CD4-positive, alpha-beta T cell (primary cell): ENCODE results near the gene DPH1. TPM values are rescaled to one million over a fixed set of nuclear protein-coding genes. Genes with fewer than 3 reads are reported as not detected.

Source experiments
- ATAC-seq: fragments of 200-7000 bp; cut with Tn5 transposase; one replicate; pipeline ENCODE4 v1.10.0; 2022; ENCODE audit warnings: mild to moderate bottlenecking; ENCODE audit not compliant: poor library complexity
- CTCF ChIA-PET: fragments of 350-600 bp; sonication (Branson Sonifier 250); formaldehyde crosslinking; loops from one replicate; lab custom pipeline; 2021; ENCODE audit warnings: antibody characterized with exemption, inconsistent platforms; lab: Charles Lee
- POLR2A ChIA-PET: fragments of 350-600 bp; sonication (Branson Sonifier 250); formaldehyde crosslinking; loops from one replicate; lab custom pipeline; 2021; ENCODE audit warnings: antibody characterized with exemption, inconsistent platforms; lab: Charles Lee
- DNase-seq, 14 experiments: peaks; one replicate each; pipeline ENCODE4 v3.0.0-alpha.2; 2013 to 2020; ENCODE audit warnings: mixed read lengths in 2 of 14
- H3K27ac ChIP-seq, 2 donors: one replicate each; pipeline versions ENCODE4 v1.5.1 to v1.7.0; 2013; ENCODE audit warnings: low read length in 2 of 2, low read depth in 1 of 2, mild to moderate bottlenecking in 1 of 2
- H3K27me3 ChIP-seq, 2 experiments: 1 replicate in 1 of 2; 2 replicates in 1 of 2; pipeline versions ENCODE4 v1.6.1 to v1.7.0; 2013; ENCODE audit warnings: low read length in 2 of 2, control low read depth in 1 of 2, mild to moderate bottlenecking in 1 of 2, moderate library complexity in 1 of 2; ENCODE audit not compliant: insufficient read depth in 2 of 2, control insufficient read depth in 1 of 2
- H3K36me3 ChIP-seq: one replicate; pipeline ENCODE4 v1.6.1; 2013; ENCODE audit warnings: low read length, control low read depth; ENCODE audit not compliant: insufficient read depth
- H3K4me1 ChIP-seq: one replicate; pipeline ENCODE4 v1.6.1; 2013; ENCODE audit warnings: low read length, control low read depth; ENCODE audit not compliant: insufficient read depth
- H3K4me3 ChIP-seq: one replicate; pipeline ENCODE4 v1.5.1; 2013; ENCODE audit warnings: mild to moderate bottlenecking, low read length, moderate library complexity
- H3K9me3 ChIP-seq, 2 experiments: 1 replicate in 1 of 2; 2 replicates in 1 of 2; pipeline versions ENCODE4 v1.6.1 to v1.7.0; 2013; ENCODE audit warnings: low read length in 2 of 2, mild to moderate bottlenecking in 2 of 2, control low read depth in 1 of 2, moderate library complexity in 1 of 2; ENCODE audit not compliant: control insufficient read depth in 1 of 2, insufficient read depth in 1 of 2
- H3K27ac Mint-ChIP-seq: one replicate; pipeline ENCODE4 v1.8.0; 2020; ENCODE audit warnings: mixed read lengths
- H3K27me3 Mint-ChIP-seq: one replicate; pipeline ENCODE4 v1.8.0; 2021; ENCODE audit warnings: mixed read lengths
- H3K36me3 Mint-ChIP-seq: one replicate; pipeline ENCODE4 v1.8.0; 2021; ENCODE audit warnings: low read depth, mixed read lengths
- H3K4me1 Mint-ChIP-seq: one replicate; pipeline ENCODE4 v1.8.0; 2021; ENCODE audit warnings: low read depth, mixed read lengths
- H3K4me3 Mint-ChIP-seq: one replicate; pipeline ENCODE4 v1.8.0; 2020; ENCODE audit warnings: mild to moderate bottlenecking, mixed read lengths
- H3K9me3 Mint-ChIP-seq: one replicate; pipeline ENCODE4 v1.8.0; 2020; ENCODE audit warnings: mixed read lengths
- CTCF ChIP-seq: fragments of 200-600 bp; IDR thresholded peaks from one replicate; pipeline ENCODE4 v1.8.0; 2022; ENCODE audit warnings: antibody characterized with exemption, mild to moderate bottlenecking
- intact Hi-C, 2 experiments: fragments of 100-400 bp; cut with DNase I in 1 of 2; cut with micrococcal nuclease in 1 of 2; formaldehyde crosslinking; loops; one replicate each; pipeline versions ENCODE4 v1.15.1 to v1.9.0; 2023 to 2025; cut with DNase I, micrococcal nuclease
- total RNA-seq, 174 experiments: library from RNA in 2 of 174; stranded (reverse) in 2 of 174; gene quantifications; one replicate each; pipeline ENCODE4 v1.2.3 and lab custom pipeline; 2021 to 2026

DPH1 gene
- total RNA-seq, 2 experiments from 2014 or later, result 96.4 to 101 TPM

GRCh38 chr17:2002767-2003329 lies 27.1 kb upstream of the DPH1 start:
- H3K36me3 ChIP-seq, result no peaks in the 10 kb centered on the region

DNA sequence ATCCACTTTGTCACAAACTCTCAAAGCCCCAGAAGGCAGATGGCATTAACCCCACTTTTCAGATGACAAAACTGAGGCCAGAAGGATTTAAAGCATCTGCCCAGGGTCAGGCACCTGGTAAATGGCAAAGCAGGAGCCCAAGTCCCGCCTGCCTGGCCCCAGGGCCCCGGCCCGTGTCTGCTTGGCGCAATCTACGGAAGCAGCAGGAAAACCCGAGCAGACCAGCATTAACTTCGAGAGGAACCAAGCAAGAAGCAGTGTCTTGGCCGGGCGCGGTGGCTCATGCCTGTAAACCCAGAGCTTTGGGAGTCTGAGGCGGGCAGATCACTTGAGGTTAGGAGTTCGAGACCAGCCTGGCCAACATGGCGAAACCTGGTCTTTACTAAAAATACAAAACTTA lies 26.4 kb upstream of the DPH1 start:
- H3K4me3 Mint-ChIP-seq, result no peak overlapping the region
- no peak for TF ChIP-seq CTCF

More at GRCh38 chr17:2002767-2003329, 27.1 kb upstream of the DPH1 start:
- Mint-ChIP-seq H3K27ac (no peak overlapping the region), H3K9me3 (no peaks in the 10 kb centered on the region), H3K27me3 (peaks cover 19% of the 10 kb centered on the region), H3K4me1 (no peaks in the 10 kb centered on the region), H3K4me3 (no peak overlapping the region), H3K36me3 (no peaks in the 10 kb centered on the region)
- Histone ChIP-seq H3K27ac (no peak overlapping the region), H3K4me1 (no peaks in the 10 kb centered on the region), H3K9me3 (peaks cover 0 to 7% of the 10 kb centered on the region in 2 experiments), H3K27me3 (peaks cover 13 to 14% of the 10 kb centered on the region in 2 experiments), H3K4me3 (no peak overlapping the region)
- no peak for TF ChIP-seq CTCF
- ChIA-PET CTCF (no interaction called here), POLR2A (no interaction called here)
- intact Hi-C loops, result no loop called here
- DNase-seq (no peak), ATAC-seq (no peak)

GRCh38 chr17:2004435-2004952 lies 25.5 kb upstream of the DPH1 start:
- Histone ChIP-seq H3K9me3 (peaks cover 0 to 6% of the 10 kb centered on the region in 2 experiments), H3K27ac (no peak overlapping the region), H3K36me3 (no peaks in the 10 kb centered on the region), H3K27me3 (peaks cover 6 to 8% of the 10 kb centered on the region in 2 experiments), H3K4me1 (no peaks in the 10 kb centered on the region), H3K4me3 (no peak overlapping the region)
- Mint-ChIP-seq H3K27me3 (peaks cover 10% of the 10 kb centered on the region), H3K36me3 (no peaks in the 10 kb centered on the region), H3K4me1 (no peaks in the 10 kb centered on the region), H3K9me3 (no peaks in the 10 kb centered on the region), H3K27ac (no peak overlapping the region), H3K4me3 (no peak overlapping the region)
- intact Hi-C loops, result no loop called here
- ChIA-PET POLR2A (no interaction called here), CTCF (no interaction called here)
- ATAC-seq, result no peak
- DNase-seq, result no peak
- no peak for TF ChIP-seq CTCF

More for the DNA sequence above, 26.4 kb upstream of the DPH1 start:
- Mint-ChIP-seq H3K4me1 (no peaks in the 10 kb centered on the region), H3K27me3 (peaks cover 19% of the 10 kb centered on the region), H3K9me3 (no peaks in the 10 kb centered on the region), H3K27ac (no peak overlapping the region), H3K36me3 (no peaks in the 10 kb centered on the region)
- no peaks in the 10 kb centered on the region for H3K36me3 ChIP-seq
- peaks cover 0 to 7% of the 10 kb centered on the region in 2 experiments for H3K9me3 ChIP-seq
- H3K4me1 ChIP-seq, result no peaks in the 10 kb centered on the region
- no peak overlapping the region for H3K4me3 ChIP-seq
- CTCF ChIA-PET, result no interaction called here
- DNase-seq (no peak), ATAC-seq (no peak)
- POLR2A ChIA-PET, result no interaction called here
- H3K27ac ChIP-seq, result no peak overlapping the region
- peaks cover 13 to 14% of the 10 kb centered on the region in 2 experiments for H3K27me3 ChIP-seq
- intact Hi-C loops, result no loop called here
